HCT116 (cell line): ENCODE results near the gene SLC25A21. TPM values are rescaled to one million over a fixed set of nuclear protein-coding genes. Genes with fewer than 3 reads are reported as not detected.

Experiments used
- ATAC-seq: fragments of 200-7000 bp; cut with Tn5 transposase; 2 replicates; pipeline ENCODE4 v1.9.1; 2020; ENCODE audit warnings: mild to moderate bottlenecking, moderate library complexity
- BruUV-seq: library from RNA; stranded (reverse); fragments of 400-500 nt; replicated peaks from 2 replicates; lab custom pipeline; 2021; lab: Mats Ljungman, UMichigan
- CTCF ChIA-PET: fragments of 300-600 bp; sonication (Branson Sonifier 250); formaldehyde crosslinking; loops from one replicate; lab custom pipeline; 2021; ENCODE audit warnings: antibody characterized with exemption; lab: Charles Lee
- POLR2A ChIA-PET: fragments of 300-600, 350-600 bp; sonication (Branson Sonifier 250); formaldehyde crosslinking; loops from one replicate; lab custom pipeline; 2021; ENCODE audit warnings: antibody characterized with exemption; lab: Charles Lee
- RAD21 ChIA-PET, 2 experiments: fragments of 300-600 bp; sonication (Branson Sonifier 250); formaldehyde crosslinking; loops; one replicate each; lab custom pipeline; 2023; ENCODE audit warnings: low total read pairs in 2 of 2; ENCODE audit not compliant: uncharacterized antibody in 2 of 2, unreplicated experiment in 2 of 2, low non-redundant PET in 1 of 2; lab: Charles Lee
- DNase-seq: peaks from one replicate; pipeline ENCODE4 v3.0.0-alpha.2; 2010; ENCODE audit warnings: low read depth, low spot score
- H2AFZ ChIP-seq: fragments of 200-600 bp; shearing (Covaris generic), sonication (generic); 2 replicates; pipeline ENCODE4 v1.6.1; 2017; ENCODE audit warnings: low read depth, mixed run types, mixed read lengths, antibody characterized with exemption, low read length; ENCODE audit not compliant: poor library complexity, severe bottlenecking
- H3K27ac ChIP-seq: 2 replicates; pipeline ENCODE4 v1.5.1; 2012; ENCODE audit warnings: low read depth, low read length
- H3K27me3 ChIP-seq: fragments of 200-600 bp; sonication (generic); 2 replicates; pipeline ENCODE4 v1.6.1; 2016; ENCODE audit warnings: mixed run types, low read length, mixed read lengths; ENCODE audit not compliant: insufficient read depth
- H3K36me3 ChIP-seq, 2 experiments: fragments of 200-500 bp in 1 of 2; fragments of 200-600 bp in 1 of 2; sonication (Bioruptor generic) in 1 of 2; sonication (generic) in 1 of 2; 2 replicates each; pipeline versions ENCODE4 v1.5.1 to v1.6.1; 2014 to 2016; ENCODE audit warnings: low read length in 2 of 2, inconsistent platforms in 1 of 2, mixed read lengths in 1 of 2, mixed run types in 1 of 2; ENCODE audit not compliant: insufficient read depth in 2 of 2, control insufficient read depth in 1 of 2
- H3K4me1 ChIP-seq, 2 experiments: fragments of 200-600 bp in 1 of 2; sonication (generic) in 1 of 2; 2 replicates each; pipeline versions ENCODE4 v1.5.1 to v1.6.1; 2012 to 2017; ENCODE audit warnings: low read length in 2 of 2, inconsistent platforms in 1 of 2, mild to moderate bottlenecking in 1 of 2, mixed read lengths in 1 of 2, mixed run types in 1 of 2, moderate library complexity in 1 of 2; ENCODE audit not compliant: insufficient read depth in 2 of 2, control insufficient read depth in 1 of 2
- H3K4me2 ChIP-seq: fragments of 200-600 bp; sonication (generic); 2 replicates; pipeline ENCODE4 v1.6.1; 2017; ENCODE audit warnings: mixed run types, low read length, mixed read lengths
- H3K4me3 ChIP-seq, 2 experiments: fragments of 200-600 bp in 1 of 2; sonication (generic) in 1 of 2; replicated peaks in 1 of 2; 2 replicates each; pipeline ENCODE4 v1.5.1; 2011 to 2016; ENCODE audit warnings: low read length in 2 of 2, control low read depth in 1 of 2, low read depth in 1 of 2, mild to moderate bottlenecking in 1 of 2, mixed read lengths in 1 of 2, mixed run types in 1 of 2
- H3K79me2 ChIP-seq: fragments of 200-600 bp; sonication (generic); 2 replicates; pipeline ENCODE4 v1.6.1; 2017; ENCODE audit warnings: mild to moderate bottlenecking, mixed run types, low read length, moderate library complexity, mixed read lengths; ENCODE audit not compliant: insufficient read depth
- H3K9ac ChIP-seq: fragments of 200-600 bp; sonication (generic); 2 replicates; pipeline ENCODE4 v1.6.1; 2016; ENCODE audit warnings: low read length, mixed read lengths
- H3K9me2 ChIP-seq: fragments of 200-600 bp; sonication (generic), shearing (Covaris generic); 2 replicates; pipeline ENCODE4 v1.6.1; 2017; ENCODE audit warnings: mixed run types, mild to moderate bottlenecking, moderate library complexity; ENCODE audit not compliant: insufficient read depth
- H3K9me3 ChIP-seq, 2 experiments: fragments of 200-500 bp in 1 of 2; fragments of 200-600 bp in 1 of 2; sonication (Bioruptor generic) in 1 of 2; sonication (generic) in 1 of 2; 2 replicates each; pipeline ENCODE4 v1.6.1; 2014 to 2017; ENCODE audit warnings: low read length in 2 of 2, mixed read lengths in 2 of 2, inconsistent platforms in 1 of 2, low read depth in 1 of 2, mild to moderate bottlenecking in 1 of 2, mixed run types in 1 of 2, moderate library complexity in 1 of 2; ENCODE audit not compliant: control insufficient read depth in 1 of 2, insufficient read depth in 1 of 2
- H4K20me1 ChIP-seq: fragments of 200-600 bp; sonication (generic), shearing (Covaris generic); 2 replicates; pipeline ENCODE4 v1.6.1; 2017; ENCODE audit warnings: mixed run types, mild to moderate bottlenecking, moderate library complexity; ENCODE audit not compliant: insufficient read depth
- ATF3 ChIP-seq: IDR thresholded peaks from 2 replicates; pipeline ENCODE4 v1.6.1; 2012
- EGR1 ChIP-seq: IDR thresholded peaks from 2 replicates; pipeline ENCODE4 v1.6.1; 2012; ENCODE audit warnings: low read depth
- ELF1 ChIP-seq: IDR thresholded peaks from 2 replicates; pipeline ENCODE4 v1.6.1; 2012; ENCODE audit warnings: low read depth, borderline replicate concordance
- EZH2 ChIP-seq: fragments of 200-600 bp; sonication (generic); IDR thresholded peaks from 2 replicates; pipeline ENCODE4 v1.6.1; 2017; ENCODE audit warnings: antibody characterized with exemption, mixed run types
- EZH2phosphoT487 ChIP-seq: fragments of 200-600 bp; IDR thresholded peaks from 2 replicates; pipeline ENCODE4 v1.6.1; 2018; ENCODE audit warnings: antibody characterized with exemption, borderline replicate concordance
- FOSL1 ChIP-seq: IDR thresholded peaks from 2 replicates; pipeline ENCODE4 v1.6.1; 2012; ENCODE audit warnings: low read depth
- JUND ChIP-seq: IDR thresholded peaks from 2 replicates; pipeline ENCODE4 v1.6.1; 2012
- MAX ChIP-seq: IDR thresholded peaks from 2 replicates; pipeline ENCODE4 v1.6.1; 2012
- POLR2AphosphoS5 ChIP-seq: IDR thresholded peaks from 2 replicates; pipeline ENCODE4 v1.6.1; 2011; ENCODE audit warnings: mild to moderate bottlenecking, low read depth, low read length, moderate library complexity
- RAD21 ChIP-seq: IDR thresholded peaks from 2 replicates; pipeline ENCODE4 v1.6.1; 2012; ENCODE audit warnings: low read depth, mild to moderate bottlenecking
- REST ChIP-seq: IDR thresholded peaks from 2 replicates; pipeline ENCODE4 v1.6.1; 2012; ENCODE audit warnings: low read depth
- SIN3A ChIP-seq: IDR thresholded peaks from 2 replicates; pipeline ENCODE4 v1.6.1; 2012; ENCODE audit warnings: low read depth
- SP1 ChIP-seq: IDR thresholded peaks from 2 replicates; pipeline ENCODE4 v1.6.1; 2012; ENCODE audit warnings: low read depth
- SRF ChIP-seq: IDR thresholded peaks from 2 replicates; pipeline ENCODE4 v1.6.1; 2012; ENCODE audit warnings: low read depth
- TCF7L2 ChIP-seq: IDR thresholded peaks from 2 replicates; pipeline ENCODE4 v1.7.0; 2011; ENCODE audit warnings: borderline replicate concordance, inconsistent platforms; ENCODE audit not compliant: insufficient read depth, insufficient read length; ENCODE audit errors: extremely low read depth
- YY1 ChIP-seq: IDR thresholded peaks from 2 replicates; pipeline ENCODE4 v1.6.1; 2011; ENCODE audit warnings: low read length, low read depth, moderate library complexity, mild to moderate bottlenecking; ENCODE audit not compliant: insufficient replicate concordance; ENCODE audit errors: extremely low read depth
- ZFX ChIP-seq: fragments of 450-650 bp; IDR thresholded peaks from 2 replicates; pipeline ENCODE4 v1.6.1; 2017
- ZNF274 ChIP-seq: fragments of 200-500 bp; sonication (Bioruptor generic); IDR thresholded peaks from 2 replicates; pipeline ENCODE4 v1.6.1; 2014; ENCODE audit warnings: mild to moderate bottlenecking, low read depth, low read length, inconsistent platforms
- intact Hi-C: fragments of 100-400 bp; cut with micrococcal nuclease; formaldehyde crosslinking; loops from 2 replicates; pipeline ENCODE4 v1.10.0; 2022
- total RNA-seq: library from RNA; stranded (reverse); gene quantifications from one replicate; pipeline ENCODE4 v1.2.1, GENCODE V29; 2021; ENCODE audit not compliant: unreplicated experiment
- TF ChIP-seq, protein P1 (sequence below), 3 experiments: fragments of 200-600 bp in 1 of 3; sonication (generic) in 1 of 3; IDR thresholded peaks in 2 of 3; conservative IDR thresholded peaks in 1 of 3; 2 replicates each; pipeline ENCODE4 v1.5.1; 2012 to 2017; ENCODE audit warnings: low read depth in 2 of 3, low read length in 2 of 3, antibody characterized with exemption in 1 of 3, borderline replicate concordance in 1 of 3, control low read depth in 1 of 3, mild to moderate bottlenecking in 1 of 3, mixed read lengths in 1 of 3, mixed run types in 1 of 3, moderate library complexity in 1 of 3; ENCODE audit not compliant: insufficient read depth in 1 of 3

The SLC25A21 gene
- total RNA-seq, 1 experiment from 2014 or later, result 3.5 TPM

- Histone ChIP-seq H3K9ac (no peak overlapping the region), H3K9me2 (no peaks in the 10 kb centered on the region), H3K4me1 (no peaks in the 10 kb centered on the region), H3K27ac (no peak overlapping the region), H3K4me2 (no peak overlapping the region), H3K27me3 (no peaks in the 10 kb centered on the region), H3K79me2 (no peaks in the 10 kb centered on the region), H3K4me3 (no peak overlapping the region), H3K9me3 (no peaks in the 10 kb centered on the region), H2AFZ (no peak overlapping the region), H4K20me1 (no peaks in the 10 kb centered on the region), H3K36me3 (no peaks in the 10 kb centered on the region)
- no peak for TF ChIP-seq ZFX
- no peak for TF ChIP-seq YY1
- no peak for TF ChIP-seq EGR1
- TF ChIP-seq JUND, result no peak
- no peak for TF ChIP-seq EZH2
- no peak for TF ChIP-seq POLR2AphosphoS5
- no peak for TF ChIP-seq SP1
- no peak for TF ChIP-seq EZH2phosphoT487
- no peak for TF ChIP-seq SIN3A
- TF ChIP-seq FOSL1, result no peak
- TF ChIP-seq, protein P1, sequence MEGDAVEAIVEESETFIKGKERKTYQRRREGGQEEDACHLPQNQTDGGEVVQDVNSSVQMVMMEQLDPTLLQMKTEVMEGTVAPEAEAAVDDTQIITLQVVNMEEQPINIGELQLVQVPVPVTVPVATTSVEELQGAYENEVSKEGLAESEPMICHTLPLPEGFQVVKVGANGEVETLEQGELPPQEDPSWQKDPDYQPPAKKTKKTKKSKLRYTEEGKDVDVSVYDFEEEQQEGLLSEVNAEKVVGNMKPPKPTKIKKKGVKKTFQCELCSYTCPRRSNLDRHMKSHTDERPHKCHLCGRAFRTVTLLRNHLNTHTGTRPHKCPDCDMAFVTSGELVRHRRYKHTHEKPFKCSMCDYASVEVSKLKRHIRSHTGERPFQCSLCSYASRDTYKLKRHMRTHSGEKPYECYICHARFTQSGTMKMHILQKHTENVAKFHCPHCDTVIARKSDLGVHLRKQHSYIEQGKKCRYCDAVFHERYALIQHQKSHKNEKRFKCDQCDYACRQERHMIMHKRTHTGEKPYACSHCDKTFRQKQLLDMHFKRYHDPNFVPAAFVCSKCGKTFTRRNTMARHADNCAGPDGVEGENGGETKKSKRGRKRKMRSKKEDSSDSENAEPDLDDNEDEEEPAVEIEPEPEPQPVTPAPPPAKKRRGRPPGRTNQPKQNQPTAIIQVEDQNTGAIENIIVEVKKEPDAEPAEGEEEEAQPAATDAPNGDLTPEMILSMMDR (IDR thresholded peaks at IDR 0.05 in 2 of 3, conservative IDR thresholded peaks at IDR 0.05 in 1 of 3; ENCODE audit: borderline replicate concordance in 1 of 3, insufficient read depth in 1 of 3, low read depth in 2 of 3, low read length in 2 of 3), result no peak
- TF ChIP-seq ZNF274, result no peak
- no peak for TF ChIP-seq REST
- no peak for TF ChIP-seq ELF1
- TF ChIP-seq SRF, result no peak
- no peak for TF ChIP-seq MAX
- TF ChIP-seq TCF7L2, result no peak
- TF ChIP-seq ATF3, result no peak
- TF ChIP-seq RAD21, result no peak
- ChIA-PET CTCF (no interaction called here), POLR2A (no interaction called here), RAD21 (no interaction called here)
- no peak for DNase-seq
- no peak for ATAC-seq
- intact Hi-C loops, result no loop called here
- no TSS peak for BruUV-seq
Observed at GRCh38 chr14:36884049-36884448, 288.4 kb downstream of the SLC25A21 start.
